GM21528 (cell line): ENCODE measurements around the gene TMC8.
A peak's percentile ranks its signal among the peaks of the same experiment; 100 is the strongest.

ENCODE experiments used
- ATAC-seq: cut with Tn5 transposase; IDR thresholded peaks from one replicate; pipeline ENCODE4 v1.9.1; 2021; ENCODE audit warnings: mild to moderate bottlenecking, moderate library complexity; ENCODE audit not compliant: unreplicated experiment, low FRiP score

Gene TMC8

GRCh38 chr17:78174870-78175642 lies 44.5 kb downstream of the TMC8 start:
- no peak for ATAC-seq

GRCh38 chr17:78175643-78175981 lies 45.0 kb downstream of the TMC8 start:
- no peak for ATAC-seq

GRCh38 chr17:78176548-78177025 lies 46.0 kb downstream of the TMC8 start:
- ATAC-seq, result peak; percentile 40

DNA sequence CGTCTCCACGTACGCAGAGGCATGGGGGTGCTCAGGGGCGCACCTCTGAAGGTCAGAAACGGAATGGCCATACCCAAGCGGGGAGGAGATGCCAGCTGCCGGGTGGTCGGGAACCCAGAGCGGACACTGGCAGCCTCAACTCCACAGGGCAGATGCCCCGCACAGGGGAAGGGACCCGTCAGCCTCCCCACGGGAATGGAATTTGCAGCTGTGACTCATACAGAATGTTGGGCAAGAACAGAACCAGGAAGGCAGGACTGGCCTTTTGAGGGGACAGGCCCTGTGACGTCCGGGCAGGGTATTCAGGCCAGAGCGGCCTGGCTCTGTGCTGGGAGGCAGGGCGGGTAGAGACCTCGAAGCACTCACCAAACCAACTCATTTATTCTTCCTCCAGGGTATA lies 48.8 kb downstream of the TMC8 start:
- ATAC-seq, result no peak

DNA sequence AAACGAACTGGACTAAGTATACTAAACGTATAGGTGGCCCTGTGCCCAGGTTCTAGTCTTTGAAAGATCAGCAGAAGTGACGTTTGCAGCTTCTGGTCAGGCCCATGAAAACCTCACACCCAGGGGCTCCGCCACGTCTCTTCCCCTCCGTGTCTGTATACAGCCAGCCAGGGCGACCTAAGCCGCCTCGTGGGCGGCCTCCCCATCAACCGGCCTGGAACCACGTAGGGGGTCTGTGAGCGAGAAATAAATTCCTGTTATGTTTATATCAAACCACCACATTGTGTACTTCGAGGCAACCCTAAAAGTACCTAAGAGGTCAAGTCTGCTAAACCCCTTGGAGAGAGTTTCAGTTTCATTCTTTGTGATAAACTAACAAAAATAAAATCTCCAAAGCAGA lies 49.5 kb downstream of the TMC8 start:
- no peak for ATAC-seq

DNA sequence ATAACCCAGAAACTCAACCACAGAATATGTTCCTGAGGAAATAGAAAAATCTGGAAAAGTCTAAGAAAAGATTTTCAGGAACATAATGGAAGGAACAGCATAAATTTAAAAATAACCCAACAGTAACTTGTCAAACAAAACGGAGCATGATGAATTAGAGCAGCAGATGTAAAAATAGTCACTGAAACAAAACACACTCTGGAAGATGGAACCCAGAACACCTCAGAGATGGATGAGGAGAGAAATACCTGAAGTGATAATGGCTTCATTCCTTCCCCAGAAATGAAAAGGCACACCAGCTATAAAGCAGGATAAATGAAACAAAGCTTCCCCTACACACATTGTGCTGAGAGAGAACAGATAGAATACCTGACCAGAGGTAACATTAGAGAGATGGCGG lies 49.9 kb downstream of the TMC8 start:
- ATAC-seq, result no peak

- no peak for ATAC-seq
Measured at GRCh38 chr17:78182504-78182903, 51.9 kb downstream of the TMC8 start.

DNA sequence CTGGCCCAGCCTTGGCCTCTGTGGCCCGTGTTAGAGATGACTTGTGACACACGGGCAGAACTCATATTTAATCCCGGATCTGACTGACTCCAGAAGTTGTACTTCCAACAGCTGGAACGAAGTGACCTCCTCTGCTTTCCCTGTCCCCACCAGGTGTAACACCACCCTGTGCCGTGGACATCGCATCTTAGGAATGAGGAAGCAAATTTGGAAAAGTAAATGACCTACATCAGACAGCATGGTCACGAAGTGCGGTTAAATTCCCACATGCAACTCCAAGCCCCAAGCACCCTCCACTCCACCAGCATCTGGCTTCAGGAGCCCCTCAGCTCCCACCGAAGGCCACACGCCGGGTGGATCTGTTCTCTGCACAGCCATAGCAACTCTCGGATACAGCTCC lies 53.3 kb downstream of the TMC8 start:
- no peak for ATAC-seq

DNA sequence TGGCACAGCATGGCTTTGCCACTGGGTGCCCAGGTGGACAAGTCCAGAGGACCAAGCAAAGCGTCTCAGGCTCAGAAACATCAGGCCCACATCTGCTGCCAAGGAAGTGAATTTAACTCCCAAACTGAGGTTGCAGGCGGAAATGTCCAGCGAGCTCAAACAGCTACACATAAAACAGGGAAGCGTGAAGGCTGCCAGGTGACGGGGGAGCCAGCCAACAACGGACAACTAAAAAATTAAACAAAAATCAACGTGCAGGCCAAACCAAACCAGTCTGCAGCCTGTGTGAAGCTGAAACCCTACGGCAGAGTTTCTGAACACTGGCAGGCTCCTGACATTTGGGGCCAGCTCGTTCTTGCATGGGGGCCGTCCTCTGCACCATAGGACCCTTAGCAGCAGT lies 53.8 kb downstream of the TMC8 start:
- ATAC-seq, result no peak

- ATAC-seq, result no peak
Measured at GRCh38 chr17:78184868-78185267, 54.3 kb downstream of the TMC8 start.

GRCh38 chr17:78185981-78186691 lies 55.6 kb downstream of the TMC8 start:
- ATAC-seq, result no peak

GRCh38 chr17:78186692-78187595 lies 56.4 kb downstream of the TMC8 start, which contains the start of the genes AFMID and TK1:
AFMID (plus strand) TSS chr17:78187362; CDS start chr17:78187371, 9 bp downstream.
TK1 (minus strand) TSS chr17:78187052; CDS start chr17:78186994, 58 bp downstream.
- peak; percentile 79 for ATAC-seq
